H9 (cell line): ENCODE measurements around the gene PCOLCE2. TPM values are rescaled to one million over a fixed set of nuclear protein-coding genes. Genes with fewer than 3 reads are reported as not detected.

Experiments used
- DNase-seq: peaks from one replicate; pipeline ENCODE4 v3.0.0-alpha.2; 2017
- H2AFZ ChIP-seq: one replicate; pipeline ENCODE4 v1.6.1; 2013; ENCODE audit warnings: mild to moderate bottlenecking, low read length, control low read depth, moderate library complexity
- H2AK5ac ChIP-seq: 2 replicates; pipeline ENCODE4 v1.6.1; 2013; ENCODE audit warnings: low read length, control low read depth, mixed read lengths; ENCODE audit not compliant: insufficient read length
- H2BK120ac ChIP-seq: one replicate; pipeline ENCODE4 v1.6.1; 2013; ENCODE audit warnings: low read depth, mild to moderate bottlenecking, low read length, control low read depth, inconsistent platforms; ENCODE audit not compliant: poor library complexity, severe bottlenecking
- H2BK12ac ChIP-seq: 2 replicates; pipeline ENCODE4 v1.6.1; 2013; ENCODE audit warnings: low read length, control low read depth, mixed read lengths, low read depth; ENCODE audit not compliant: insufficient read length
- H2BK15ac ChIP-seq: 2 replicates; pipeline ENCODE4 v1.6.1; 2013; ENCODE audit warnings: low read depth, low read length, control low read depth
- H2BK20ac ChIP-seq: one replicate; pipeline ENCODE4 v1.6.1; 2013; ENCODE audit warnings: low read depth, mild to moderate bottlenecking, low read length, control low read depth, inconsistent platforms; ENCODE audit not compliant: poor library complexity, severe bottlenecking
- H2BK5ac ChIP-seq: 2 replicates; pipeline ENCODE4 v1.6.1; 2013; ENCODE audit warnings: low read length, control low read depth, mixed read lengths; ENCODE audit not compliant: insufficient read length
- H3K14ac ChIP-seq: 2 replicates; pipeline ENCODE4 v1.6.1; 2013; ENCODE audit warnings: low read length, control low read depth; ENCODE audit not compliant: insufficient read depth
- H3K18ac ChIP-seq: 2 replicates; pipeline ENCODE4 v1.6.1; 2013; ENCODE audit warnings: low read depth, mild to moderate bottlenecking, mixed read lengths, low read length, control low read depth; ENCODE audit not compliant: insufficient read length
- H3K23ac ChIP-seq: 2 replicates; pipeline ENCODE4 v1.6.1; 2013; ENCODE audit warnings: low read length, control low read depth, mixed read lengths, low read depth; ENCODE audit not compliant: insufficient read length
- H3K23me2 ChIP-seq: 2 replicates; pipeline ENCODE4 v1.6.1; 2013; ENCODE audit warnings: low read depth, mild to moderate bottlenecking, mixed read lengths, low read length, control low read depth; ENCODE audit not compliant: insufficient read length, poor library complexity, severe bottlenecking
- H3K27ac ChIP-seq: 2 replicates; pipeline ENCODE4 v1.5.1; 2013; ENCODE audit warnings: low read length, control low read depth, mixed read lengths, low read depth; ENCODE audit not compliant: insufficient read length
- H3K27me3 ChIP-seq: 2 replicates; pipeline ENCODE4 v1.6.1; 2013; ENCODE audit warnings: low read length, control low read depth, inconsistent platforms; ENCODE audit not compliant: insufficient read depth
- H3K4ac ChIP-seq: 2 replicates; pipeline ENCODE4 v1.6.1; 2013; ENCODE audit warnings: low read depth, mild to moderate bottlenecking, control low read depth, inconsistent platforms, low read length, moderate library complexity
- H3K4me1 ChIP-seq: 2 replicates; pipeline ENCODE4 v1.6.1; 2013; ENCODE audit warnings: low read length, control low read depth, inconsistent platforms; ENCODE audit not compliant: insufficient read depth
- H3K4me2 ChIP-seq: 2 replicates; pipeline ENCODE4 v1.6.1; 2013; ENCODE audit warnings: low read length, control low read depth, mixed read lengths; ENCODE audit not compliant: insufficient read length, insufficient read depth
- H3K56ac ChIP-seq: 2 replicates; pipeline ENCODE4 v1.6.1; 2013; ENCODE audit warnings: low read depth, mild to moderate bottlenecking, mixed read lengths, low read length, control low read depth; ENCODE audit not compliant: insufficient read length
- H3K79me1 ChIP-seq: 2 replicates; pipeline ENCODE4 v1.6.1; 2013; ENCODE audit warnings: low read depth, mild to moderate bottlenecking, moderate library complexity, low read length, control low read depth, inconsistent platforms; ENCODE audit not compliant: insufficient read depth, poor library complexity, severe bottlenecking
- H3K79me2 ChIP-seq: 2 replicates; pipeline ENCODE4 v1.6.1; 2013; ENCODE audit warnings: low read length, control low read depth, inconsistent platforms; ENCODE audit not compliant: insufficient read depth
- H3K9ac ChIP-seq: 2 replicates; pipeline ENCODE4 v1.6.1; 2013; ENCODE audit warnings: low read length, control low read depth, mixed read lengths; ENCODE audit not compliant: insufficient read length; ENCODE audit errors: extremely low read depth
- H3K9me3 ChIP-seq: one replicate; pipeline ENCODE4 v1.6.1; 2013; ENCODE audit warnings: low read depth, low read length, inconsistent platforms; ENCODE audit not compliant: control insufficient read depth
- H3T11ph ChIP-seq: one replicate; pipeline ENCODE4 v1.6.1; 2013; ENCODE audit warnings: mild to moderate bottlenecking, low read length, control low read depth, inconsistent platforms
- H4K20me1 ChIP-seq: one replicate; pipeline ENCODE4 v1.6.1; 2013; ENCODE audit not compliant: control insufficient read depth, insufficient read length, insufficient read depth
- H4K5ac ChIP-seq: 2 replicates; pipeline ENCODE4 v1.6.1; 2013; ENCODE audit warnings: low read depth, mild to moderate bottlenecking, mixed read lengths, low read length, control low read depth; ENCODE audit not compliant: insufficient read length
- H4K8ac ChIP-seq: replicated peaks from 2 replicates; pipeline ENCODE4 v1.6.1; 2013; ENCODE audit warnings: low read length, control low read depth, mixed read lengths, low read depth; ENCODE audit not compliant: insufficient read length
- H4K91ac ChIP-seq: 2 replicates; pipeline ENCODE4 v1.6.1; 2013; ENCODE audit warnings: low read depth, mild to moderate bottlenecking, moderate library complexity, mixed read lengths, low read length, control low read depth; ENCODE audit not compliant: insufficient read length
- H3K27ac Mint-ChIP-seq, 3 experiments: 2 replicates in 2 of 3; 3 replicates in 1 of 3; pipeline ENCODE4 v1.8.0; 2020 to 2021; ENCODE audit warnings: mixed read lengths in 3 of 3, mild to moderate bottlenecking in 1 of 3, moderate library complexity in 1 of 3
- H3K27me3 Mint-ChIP-seq: 2 replicates; pipeline ENCODE4 v1.8.0; 2021; ENCODE audit warnings: low read depth, mild to moderate bottlenecking, moderate library complexity, mixed read lengths
- H3K36me3 Mint-ChIP-seq, 3 experiments: 2 replicates in 2 of 3; 3 replicates in 1 of 3; pipeline ENCODE4 v1.8.0; 2020 to 2021; ENCODE audit warnings: low read depth in 3 of 3, mixed read lengths in 3 of 3; ENCODE audit not compliant: insufficient read depth in 1 of 3
- H3K4me1 Mint-ChIP-seq, 2 experiments: 2 replicates each; pipeline ENCODE4 v1.8.0; 2020; ENCODE audit warnings: mixed read lengths in 2 of 2
- H3K4me3 Mint-ChIP-seq, 2 experiments: 2 replicates in 1 of 2; 3 replicates in 1 of 2; pipeline ENCODE4 v1.8.0; 2020 to 2021; ENCODE audit warnings: mild to moderate bottlenecking in 2 of 2, mixed read lengths in 2 of 2, moderate library complexity in 1 of 2
- H3K9me3 Mint-ChIP-seq, 2 experiments: 2 replicates in 1 of 2; 3 replicates in 1 of 2; pipeline ENCODE4 v1.8.0; 2020; ENCODE audit warnings: mild to moderate bottlenecking in 2 of 2, mixed read lengths in 2 of 2, moderate library complexity in 1 of 2
- WGBS: extraction: QIAGEN DNeasy Blood & Tissue Kit; methylation state at CpG from one replicate; pipeline ENCODE4 v1.1.7; 2013; ENCODE audit warnings: missing lambda C conversion rate, low lambda C conversion rate, mixed read lengths; ENCODE audit not compliant: insufficient read length; ENCODE audit errors: extremely low coverage; 5-methylcytosine and 5-hydroxymethylcytosine counted together
- total RNA-seq: library from RNA; stranded (reverse); gene quantifications from 2 replicates; pipeline ENCODE4 v1.2.1, GENCODE V29; 2021
- TF ChIP-seq, protein P1 (sequence below): fragments of 200-600 bp; sonication (generic); conservative IDR thresholded peaks from 3 replicates; pipeline ENCODE4 v1.8.0; 2021; ENCODE audit warnings: antibody characterized with exemption, mild to moderate bottlenecking

Gene PCOLCE2
- total RNA-seq, 1 experiment from 2014 or later, result 9.2 TPM

DNA sequence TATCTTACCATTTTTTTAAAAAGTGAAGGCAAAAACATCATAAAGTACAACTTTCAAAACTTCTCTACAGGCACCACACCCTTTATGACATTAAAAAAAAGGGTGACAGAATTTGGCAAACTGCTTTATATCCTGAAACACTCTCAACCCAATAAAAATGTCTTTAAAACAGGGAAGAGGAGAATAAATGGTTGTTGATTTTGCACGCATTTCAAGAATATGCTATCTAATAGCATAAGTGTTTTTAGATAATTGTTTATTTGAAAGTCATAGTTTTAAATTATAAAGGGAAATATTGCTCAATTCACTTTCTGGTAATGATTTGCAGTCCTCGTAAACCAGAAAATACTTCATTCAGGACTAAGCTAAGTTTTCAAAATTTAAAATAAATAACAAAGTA lies 1.7 kb upstream of the PCOLCE2 start:
- Histone ChIP-seq H3K4me1 (no peaks in the 10 kb centered on the region), H3K56ac (no peak overlapping the region), H4K5ac (no peak overlapping the region), H2BK12ac (no peak overlapping the region), H4K8ac (no peak overlapping the region), H2AK5ac (no peak overlapping the region), H2BK5ac (no peak overlapping the region), H2BK120ac (no peak overlapping the region), H3K9ac (no peak overlapping the region), H3T11ph (no peak overlapping the region), H3K27me3 (peaks cover 2% of the 10 kb centered on the region; the same call in 1 of the 2 replicates), H3K79me2 (no peaks in the 10 kb centered on the region; the same call in 1 of the 2 replicates), H3K14ac (no peak overlapping the region), H2BK20ac (no peak overlapping the region), H3K9me3 (no peaks in the 10 kb centered on the region), H3K23me2 (peaks cover 7% of the 10 kb centered on the region), H4K91ac (no peak overlapping the region), H3K4me2 (no peak overlapping the region), H3K23ac (no peak overlapping the region), H4K20me1 (no peaks in the 10 kb centered on the region), H3K4ac (no peak overlapping the region), H3K18ac (no peak overlapping the region), H3K27ac (no peak overlapping the region), H2AFZ (no peak overlapping the region), H3K79me1 (no peaks in the 10 kb centered on the region), H2BK15ac (no peak overlapping the region)
- H3K27me3 Mint-ChIP-seq, result peaks cover 25% of the 10 kb centered on the region
- peaks cover 5 to 14% of the 10 kb centered on the region in 2 experiments; a peak in 3 of 4 replicates for H3K4me1 Mint-ChIP-seq
- TF ChIP-seq, protein P1, sequence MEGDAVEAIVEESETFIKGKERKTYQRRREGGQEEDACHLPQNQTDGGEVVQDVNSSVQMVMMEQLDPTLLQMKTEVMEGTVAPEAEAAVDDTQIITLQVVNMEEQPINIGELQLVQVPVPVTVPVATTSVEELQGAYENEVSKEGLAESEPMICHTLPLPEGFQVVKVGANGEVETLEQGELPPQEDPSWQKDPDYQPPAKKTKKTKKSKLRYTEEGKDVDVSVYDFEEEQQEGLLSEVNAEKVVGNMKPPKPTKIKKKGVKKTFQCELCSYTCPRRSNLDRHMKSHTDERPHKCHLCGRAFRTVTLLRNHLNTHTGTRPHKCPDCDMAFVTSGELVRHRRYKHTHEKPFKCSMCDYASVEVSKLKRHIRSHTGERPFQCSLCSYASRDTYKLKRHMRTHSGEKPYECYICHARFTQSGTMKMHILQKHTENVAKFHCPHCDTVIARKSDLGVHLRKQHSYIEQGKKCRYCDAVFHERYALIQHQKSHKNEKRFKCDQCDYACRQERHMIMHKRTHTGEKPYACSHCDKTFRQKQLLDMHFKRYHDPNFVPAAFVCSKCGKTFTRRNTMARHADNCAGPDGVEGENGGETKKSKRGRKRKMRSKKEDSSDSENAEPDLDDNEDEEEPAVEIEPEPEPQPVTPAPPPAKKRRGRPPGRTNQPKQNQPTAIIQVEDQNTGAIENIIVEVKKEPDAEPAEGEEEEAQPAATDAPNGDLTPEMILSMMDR, result no peak
- no peak overlapping the region for H3K4me3 Mint-ChIP-seq
- H3K9me3 Mint-ChIP-seq, result no peaks in the 10 kb centered on the region; a peak in 1 of 5 replicates
- DNase-seq, result no peak
- no peak overlapping the region for H3K27ac Mint-ChIP-seq
- WGBS, result no CpG with 5 or more reads among the region's 2 CpGs
- peaks cover 0 to 2% (median 0%) of the 10 kb centered on the region in 3 experiments; a peak in 2 of 7 replicates for H3K36me3 Mint-ChIP-seq
